Activated CD8-positive, alpha-beta memory T cell treated with anti-CD3 and anti-CD28 coated beads, Interleukin-2, amount 50 U/mL, for 4 hours (primary cell): ENCODE measurements around the gene RASL10A.

Experiments
- DNase-seq: peaks from one replicate; pipeline ENCODE4 v3.0.0-alpha.2; 2020

Gene RASL10A

GRCh38 chr22:29316141-29316828 lies 788 bp upstream of the RASL10A start:
- no peak for DNase-seq

DNA sequence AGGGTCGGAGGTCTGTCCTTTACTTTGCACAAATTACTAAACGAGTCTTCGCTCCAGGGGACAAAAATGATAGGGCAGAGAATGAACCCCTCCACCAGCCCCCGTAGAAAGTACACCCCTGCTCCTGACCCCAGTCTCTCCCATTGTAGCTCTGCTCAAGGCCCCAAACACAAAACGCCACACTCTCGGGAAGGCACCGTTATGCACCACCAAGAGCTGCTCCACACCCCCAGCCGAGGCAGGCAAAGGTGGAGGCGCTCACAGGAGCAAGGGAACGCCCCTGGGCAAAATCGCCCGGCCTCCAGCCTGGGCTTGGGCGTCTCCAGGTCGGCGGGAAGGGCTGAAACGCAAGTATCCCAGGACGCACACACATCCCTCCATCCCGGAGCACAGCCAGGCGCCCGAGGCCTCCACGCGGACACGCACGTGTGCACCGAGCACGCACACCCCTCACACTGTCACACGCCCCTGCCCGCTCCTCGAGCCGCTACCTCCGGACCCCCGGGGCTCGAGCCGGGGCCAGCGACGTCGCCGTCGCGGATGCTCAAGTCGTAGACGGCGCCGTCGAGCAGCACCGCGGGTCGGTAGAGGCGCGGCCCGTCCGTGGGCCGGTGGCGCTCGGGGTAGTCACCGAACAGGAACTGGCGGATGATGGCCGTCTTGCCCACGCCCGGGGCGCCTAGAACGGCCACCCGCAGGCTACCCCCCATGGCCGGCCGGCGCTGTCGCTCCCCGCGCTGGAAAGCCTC lies 786 bp downstream of the RASL10A start:
- DNase-seq: no peak

- DNase-seq: no peak
These were observed 1.7 kb downstream of the RASL10A start for GRCh38 chr22:29313576-29314466.

DNA sequence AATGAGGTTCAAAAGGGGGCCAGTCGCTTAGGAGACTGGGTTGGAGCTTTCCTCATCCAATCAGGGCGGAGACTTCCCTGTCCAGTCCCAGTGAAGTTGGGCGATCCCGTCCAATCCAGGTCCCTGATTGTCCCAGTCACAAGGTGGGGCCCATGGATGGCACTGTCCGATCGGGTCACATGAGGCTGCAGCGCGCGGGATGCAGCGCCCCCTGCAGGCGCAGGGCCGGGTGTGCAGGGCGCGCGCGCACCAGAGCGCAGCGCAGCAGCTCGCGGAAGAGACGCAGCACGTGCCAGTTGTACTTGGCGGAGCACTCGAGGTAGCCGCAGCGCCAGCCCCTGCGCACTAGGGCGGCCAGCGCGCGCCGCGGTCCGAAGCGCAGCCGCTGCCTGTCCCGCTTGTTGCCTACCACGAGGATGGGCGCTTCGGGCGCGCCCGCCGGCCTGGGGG lies 2.3 kb downstream of the RASL10A start:
- DNase-seq: no peak

GRCh38 chr22:29312218-29313125 lies 3.0 kb downstream of the RASL10A start:
- no peak for DNase-seq

DNA sequence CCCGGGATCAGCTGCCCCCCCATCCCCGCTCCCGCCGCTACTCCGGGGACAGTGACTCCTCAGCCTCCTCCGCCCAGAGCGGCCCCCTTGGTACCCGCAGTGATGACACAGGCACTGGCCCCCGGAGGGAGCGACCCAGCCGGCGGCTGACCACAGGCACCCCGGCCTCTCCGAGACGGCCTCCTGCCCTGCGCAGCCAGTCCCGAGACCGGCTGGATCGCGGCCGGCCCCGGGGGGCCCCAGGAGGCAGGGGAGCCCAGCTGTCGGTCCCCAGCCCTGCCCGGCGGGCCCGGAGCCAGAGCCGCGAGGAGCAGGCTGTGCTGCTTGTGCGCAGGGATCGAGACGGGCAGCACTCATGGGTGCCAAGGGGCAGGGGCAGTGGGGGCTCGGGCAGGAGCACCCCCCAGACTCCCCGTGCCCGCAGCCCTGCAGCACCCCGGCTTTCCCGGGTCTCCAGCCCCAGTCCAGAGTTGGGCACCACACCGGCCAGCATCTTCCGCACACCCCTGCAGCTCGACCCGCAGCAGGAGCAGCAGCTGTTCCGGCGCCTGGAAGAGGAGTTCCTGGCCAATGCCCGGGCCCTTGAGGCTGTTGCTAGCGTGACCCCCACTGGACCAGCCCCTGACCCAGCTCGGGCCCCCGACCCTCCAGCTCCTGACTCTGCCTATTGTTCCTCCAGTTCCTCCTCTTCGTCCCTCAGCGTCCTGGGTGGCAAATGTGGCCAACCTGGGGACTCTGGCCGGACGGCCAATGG lies 3.9 kb downstream of the RASL10A start:
- no peak for DNase-seq

GRCh38 chr22:29310863-29311339 lies 4.6 kb downstream of the RASL10A start:
- peak; percentile 57 for DNase-seq

DNA sequence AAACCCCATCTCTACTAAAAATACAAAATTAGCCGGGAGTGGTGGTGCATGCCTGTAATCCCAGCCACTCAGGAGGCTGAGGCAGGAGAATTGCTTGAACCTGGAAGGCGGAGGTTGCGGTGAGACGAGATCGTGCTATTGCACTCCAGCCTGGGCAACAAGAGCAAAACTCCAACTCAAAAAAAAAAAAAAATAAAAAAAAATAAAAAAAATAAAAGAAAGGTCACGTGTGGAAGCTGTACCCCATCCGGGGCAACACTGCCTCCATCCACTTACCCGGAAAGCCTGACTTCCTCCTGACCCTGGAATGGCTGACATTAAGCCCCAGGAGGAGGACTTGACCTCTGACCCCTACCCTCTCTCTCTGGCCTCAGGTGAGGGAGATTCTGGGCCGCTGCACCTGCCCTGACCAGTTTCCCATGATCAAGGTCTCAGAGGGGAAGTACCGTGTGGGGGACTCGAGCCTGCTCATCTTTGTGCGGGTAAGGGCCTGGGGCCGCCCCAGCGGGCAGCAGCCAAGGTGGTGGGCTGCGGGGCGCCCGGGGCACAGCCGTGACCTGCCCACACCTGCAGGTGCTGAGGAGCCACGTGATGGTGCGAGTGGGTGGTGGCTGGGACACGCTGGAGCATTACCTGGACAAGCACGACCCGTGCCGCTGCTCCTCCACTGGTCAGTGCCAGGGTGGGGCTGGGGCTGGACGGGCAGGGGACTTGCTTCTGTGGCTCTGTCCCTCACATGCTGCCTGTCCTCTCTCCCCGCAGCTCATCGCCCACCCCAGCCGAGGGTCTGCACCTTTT lies 5.2 kb downstream of the RASL10A start:
- DNase-seq: peak; percentile 10

GRCh38 chr22:29309332-29310064 lies 6.0 kb downstream of the RASL10A start:
- no peak for DNase-seq

DNA sequence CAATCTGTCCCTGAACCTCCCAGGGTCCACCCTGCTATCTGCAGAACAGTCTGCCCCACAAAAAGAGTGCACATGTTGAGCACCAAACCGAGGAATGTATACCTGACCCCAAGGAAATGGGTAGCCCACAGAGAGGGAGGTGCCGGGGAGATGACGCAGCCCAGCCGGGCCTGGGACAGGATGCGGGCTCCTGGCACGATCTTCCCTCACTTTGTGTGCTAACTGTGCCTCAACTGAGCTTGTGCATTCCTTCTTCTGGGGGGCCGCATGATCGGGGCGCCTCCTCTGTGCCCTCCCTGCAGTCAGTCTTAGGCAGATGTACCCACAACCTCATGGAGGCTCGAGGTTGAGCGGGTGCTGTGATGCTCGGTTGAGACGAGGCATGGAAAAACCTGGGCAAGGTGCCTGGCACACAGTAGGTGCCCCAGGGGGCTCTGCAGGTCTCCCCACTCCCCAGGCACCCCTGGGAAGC lies 6.7 kb downstream of the RASL10A start:
- DNase-seq: no peak

DNA sequence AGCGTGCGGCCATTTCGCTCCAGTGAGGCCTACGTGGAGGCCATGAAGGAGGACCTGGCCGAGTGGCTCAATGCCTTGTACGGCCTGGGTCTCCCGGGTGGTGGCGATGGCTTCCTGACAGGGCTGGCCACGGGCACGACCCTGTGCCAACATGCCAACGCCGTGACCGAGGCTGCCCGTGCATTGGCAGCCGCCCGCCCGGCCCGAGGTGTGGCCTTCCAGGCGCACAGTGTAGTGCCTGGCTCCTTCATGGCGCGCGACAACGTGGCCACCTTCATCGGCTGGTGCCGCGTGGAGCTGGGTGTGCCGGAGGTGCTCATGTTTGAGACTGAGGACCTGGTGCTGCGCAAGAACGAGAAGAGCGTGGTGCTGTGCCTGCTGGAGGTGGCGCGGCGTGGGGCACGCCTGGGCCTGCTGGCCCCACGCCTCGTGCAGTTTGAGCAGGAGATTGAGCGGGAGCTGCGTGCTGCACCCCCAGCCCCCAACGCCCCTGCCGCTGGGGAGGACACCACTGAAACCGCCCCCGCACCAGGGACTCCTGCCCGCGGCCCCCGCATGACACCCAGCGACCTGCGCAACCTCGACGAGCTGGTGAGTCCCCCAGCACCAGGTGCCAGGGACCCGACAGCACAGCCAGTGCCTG lies 7.2 kb downstream of the RASL10A start:
- DNase-seq: no peak

DNA sequence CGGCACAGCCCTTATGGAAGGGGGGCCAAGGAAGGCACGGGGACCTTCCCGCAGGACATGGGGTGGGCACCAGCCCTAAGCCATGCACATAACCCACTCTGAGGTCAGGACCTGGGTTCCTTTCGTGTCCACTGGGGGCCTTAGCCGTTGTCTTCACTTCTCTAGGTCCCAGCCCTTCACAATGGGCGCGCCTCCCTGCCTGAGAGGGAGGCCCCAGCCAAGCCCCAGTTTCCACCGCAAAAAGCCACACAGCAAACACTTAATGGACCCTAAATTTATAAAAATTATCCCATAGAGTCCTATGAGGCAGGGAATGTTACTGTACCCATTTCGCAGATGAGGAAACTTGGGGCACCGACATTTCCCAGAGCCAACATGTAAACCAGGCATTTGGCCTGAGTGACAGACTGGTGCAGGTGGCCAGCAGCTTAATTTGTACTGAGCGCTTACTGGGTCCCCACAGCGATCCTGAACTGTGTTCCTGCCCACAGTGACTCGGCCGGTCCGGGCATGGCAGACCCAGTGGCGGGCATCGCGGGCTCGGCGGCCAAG lies 7.8 kb downstream of the RASL10A start:
- DNase-seq: peak; percentile 14

GRCh38 chr22:29306835-29307595 lies 8.5 kb downstream of the RASL10A start:
- DNase-seq: peak; percentile 24

DNA sequence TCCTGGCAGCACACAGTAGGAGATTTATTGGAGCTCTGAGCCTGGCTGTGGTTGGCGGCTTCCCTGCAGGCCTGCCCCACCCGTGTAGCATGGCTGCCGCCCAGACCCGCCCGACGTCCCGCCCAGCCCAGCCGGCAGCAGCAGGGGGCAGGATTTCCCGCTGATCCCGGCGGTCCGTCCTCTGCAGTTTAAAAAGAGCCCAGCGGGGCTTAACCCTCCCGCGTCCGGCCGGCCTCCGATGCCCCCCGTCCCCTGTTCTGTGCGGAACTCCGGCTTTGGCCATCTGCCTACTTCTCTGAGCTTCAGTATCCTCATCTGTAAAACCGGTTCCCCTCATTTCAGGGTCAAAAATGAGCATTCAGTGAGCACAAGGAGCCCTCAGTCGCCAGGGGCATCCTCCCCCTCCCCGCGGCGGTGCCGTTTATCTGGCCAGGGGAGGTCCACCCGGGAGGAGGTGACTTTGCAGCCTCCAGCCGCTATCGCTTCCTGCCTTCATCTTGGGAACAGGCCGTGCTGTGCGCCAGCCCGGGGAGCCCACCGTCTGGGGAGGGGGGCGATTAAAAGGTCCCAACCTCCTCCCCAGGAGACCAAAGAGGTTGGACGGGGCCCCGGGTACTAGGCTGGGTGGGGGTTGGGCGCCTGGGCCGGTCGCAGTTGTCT lies 9.2 kb downstream of the RASL10A start, which contains the start of gene GAS2L1:
Gene GAS2L1 (plus strand): TSS at position 476 of the 660 bp plus-strand sequence. CDS start 1,456 bp downstream, outside the sequence.
- peak; percentile 38 for DNase-seq

DNA sequence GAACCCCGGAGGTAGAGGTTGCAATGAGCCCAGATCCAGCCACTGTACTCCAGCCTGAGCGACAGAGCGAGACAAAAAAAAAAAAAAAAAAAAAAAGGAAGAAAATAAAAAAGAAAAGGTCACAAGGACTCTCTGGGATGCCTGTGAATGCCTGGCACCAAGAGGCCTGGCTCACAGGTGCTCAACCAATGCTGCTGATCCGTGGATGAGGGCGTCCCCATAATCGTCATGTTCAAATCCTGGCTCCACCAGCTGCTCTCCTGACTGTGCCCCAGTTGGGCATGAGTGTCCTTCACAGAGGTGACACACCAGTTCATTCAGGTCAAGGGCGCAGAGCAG lies 9.7 kb downstream of the RASL10A start:
- no peak for DNase-seq

DNA sequence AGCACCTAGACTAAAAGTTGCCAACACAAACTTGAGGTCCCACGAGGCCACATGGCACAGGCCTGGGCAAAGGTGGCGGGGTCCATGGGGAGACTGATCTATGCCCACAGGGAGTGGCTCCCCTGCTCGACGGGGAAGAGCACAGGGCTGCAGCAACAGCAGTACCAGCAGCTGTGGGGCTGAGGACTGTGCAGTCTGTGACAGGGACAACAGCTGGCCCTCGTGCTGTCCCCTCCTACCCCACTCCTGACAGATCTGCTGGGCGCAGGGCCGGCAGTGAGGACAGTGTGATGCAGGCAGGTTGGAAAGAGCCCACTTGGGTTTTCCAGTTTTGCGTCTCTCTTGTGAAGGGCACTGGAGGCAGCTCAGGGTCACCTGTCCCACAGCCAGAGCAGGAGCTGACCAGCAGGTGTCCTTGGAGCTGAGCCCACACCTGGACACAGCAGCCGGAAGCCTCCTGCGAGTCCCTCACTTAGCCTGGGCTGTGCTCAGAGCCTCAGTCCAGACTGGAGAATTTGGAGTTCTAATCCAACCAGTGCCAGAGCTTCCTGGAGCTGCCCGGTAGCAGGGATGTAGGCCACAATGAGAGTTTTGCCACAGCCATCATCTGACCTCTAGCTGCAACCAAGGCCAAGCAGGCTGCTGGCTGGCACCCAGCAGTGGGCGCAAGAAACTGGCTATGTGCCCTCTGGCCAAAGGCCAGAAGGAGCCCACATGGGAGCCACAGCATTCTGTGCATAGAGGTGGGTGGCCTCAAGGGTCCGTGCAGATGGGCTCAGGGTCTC lies 12.6 kb downstream of the RASL10A start:
- DNase-seq: no peak

GRCh38 chr22:29302402-29302680 lies 13.2 kb downstream of the RASL10A start:
- DNase-seq: no peak
